Measurements from ENCODE around the gene AAGAB. TPM values are rescaled to one million over a fixed set of nuclear protein-coding genes. Genes with fewer than 3 reads are reported as not detected.
A peak's percentile ranks its signal among the peaks of the same experiment; 100 is the strongest.

The AAGAB gene
- total RNA-seq, 1 experiment from 2014 or later, result 40.1 TPM

DNA sequence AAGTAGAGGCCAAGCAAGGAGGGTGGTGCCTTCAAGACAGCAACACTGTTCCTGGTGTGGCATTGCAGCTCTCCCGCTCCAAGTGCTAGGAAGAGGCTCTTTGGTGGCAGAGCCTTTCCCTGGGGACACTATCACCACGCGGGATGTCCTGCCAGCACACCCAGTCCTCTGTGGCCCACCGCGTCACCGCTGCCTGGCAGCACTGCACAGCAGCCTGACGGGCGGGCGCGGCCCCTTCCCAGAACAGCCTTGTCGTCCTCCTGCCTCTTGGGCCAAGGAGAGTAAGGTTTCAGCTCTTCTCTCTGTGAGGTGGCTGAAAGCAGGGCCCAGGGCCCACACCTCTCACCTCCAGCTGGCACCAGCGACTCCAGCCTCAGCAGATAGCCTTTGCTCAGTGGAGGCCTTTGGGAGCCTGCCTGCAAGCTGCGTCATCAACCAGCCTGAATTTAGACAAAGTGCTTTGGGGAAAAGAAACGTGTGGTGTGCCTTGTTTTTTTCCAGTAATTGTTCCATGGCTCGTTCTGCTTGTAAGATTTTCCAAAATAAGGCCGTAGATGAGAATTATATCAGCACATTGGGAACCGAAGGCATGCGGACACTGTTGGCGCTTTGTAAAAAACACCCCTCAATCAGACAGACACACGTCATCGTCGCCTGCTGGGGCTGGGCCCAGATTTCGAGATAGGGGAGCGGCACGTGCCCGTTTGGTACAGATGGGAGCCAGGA lies 65.0 kb downstream of the AAGAB start:
- no peaks in the 10 kb centered on the region for H3K9me3 Mint-ChIP-seq
- no peak overlapping the region for H4K91ac ChIP-seq (ENCODE audit: insufficient read length, low read depth, low read length)
- H4K5ac ChIP-seq (ENCODE audit: insufficient read length, low read depth, low read length), result no peak overlapping the region
- peak overlapping the region in 1 of 3 experiments; percentile 68; a peak in 1 of 7 replicates for H3K27ac Mint-ChIP-seq
- H3K27me3 ChIP-seq (ENCODE audit: insufficient read depth, low read length), result no peaks in the 10 kb centered on the region
- WGBS (ENCODE audit: extremely low coverage, insufficient read length, low lambda C conversion rate), result no CpG with 5 or more reads among the region's 26 CpGs
- no peak overlapping the region for H2BK120ac ChIP-seq (ENCODE audit: low read depth, low read length, poor library complexity, severe bottlenecking)
- H2BK12ac ChIP-seq (ENCODE audit: insufficient read length, low read depth, low read length), result no peak overlapping the region
- no peaks in the 10 kb centered on the region for H3K4me1 Mint-ChIP-seq
- no peak for DNase-seq
- H3K14ac ChIP-seq (ENCODE audit: insufficient read depth, low read length), result no peak overlapping the region
- H3K4me2 ChIP-seq (ENCODE audit: insufficient read depth, insufficient read length, low read length), result no peak overlapping the region
- H3T11ph ChIP-seq (ENCODE audit: low read length), result no peak overlapping the region
- H2AFZ ChIP-seq (ENCODE audit: low read length), result no peak overlapping the region
- H2AK5ac ChIP-seq (ENCODE audit: insufficient read length, low read length), result no peak overlapping the region
- no peak overlapping the region for H3K23ac ChIP-seq (ENCODE audit: insufficient read length, low read depth, low read length)
- no peaks in the 10 kb centered on the region for H3K79me1 ChIP-seq (ENCODE audit: insufficient read depth, low read depth, low read length, poor library complexity, severe bottlenecking)
- H3K23me2 ChIP-seq (ENCODE audit: insufficient read length, low read depth, low read length, poor library complexity, severe bottlenecking), result no peaks in the 10 kb centered on the region
- H3K56ac ChIP-seq (ENCODE audit: insufficient read length, low read depth, low read length), result no peak overlapping the region
- no peak overlapping the region for H3K27ac ChIP-seq (ENCODE audit: insufficient read length, low read depth, low read length)
- H2BK15ac ChIP-seq (ENCODE audit: low read depth, low read length), result no peak overlapping the region
- no peak overlapping the region for H3K4me3 Mint-ChIP-seq
- no peak overlapping the region for H2BK20ac ChIP-seq (ENCODE audit: low read depth, low read length, poor library complexity, severe bottlenecking)
- H4K20me1 ChIP-seq (ENCODE audit: control insufficient read depth, insufficient read depth, insufficient read length), result no peaks in the 10 kb centered on the region
- no peak overlapping the region for H3K9ac ChIP-seq (ENCODE audit: extremely low read depth, insufficient read length, low read length)
- no peak overlapping the region for H2BK5ac ChIP-seq (ENCODE audit: insufficient read length, low read length)
- no peaks in the 10 kb centered on the region for H3K79me2 ChIP-seq (ENCODE audit: insufficient read depth, low read length)
- no peak overlapping the region for H4K8ac ChIP-seq (replicated peaks; ENCODE audit: insufficient read length, low read depth, low read length)
- no peaks in the 10 kb centered on the region for H3K4me1 ChIP-seq (ENCODE audit: insufficient read depth, low read length)
- peaks cover 6 to 68% (median 28%) of the 10 kb centered on the region in 3 experiments for H3K36me3 Mint-ChIP-seq (ENCODE audit: insufficient read depth in 1 of 3, low read depth in 3 of 3)
- H3K27me3 Mint-ChIP-seq (ENCODE audit: low read depth), result no peaks in the 10 kb centered on the region
- no peaks in the 10 kb centered on the region for H3K9me3 ChIP-seq (ENCODE audit: control insufficient read depth, low read depth, low read length)
- no peak overlapping the region for H3K4ac ChIP-seq (ENCODE audit: low read depth, low read length)
- H3K18ac ChIP-seq (ENCODE audit: insufficient read length, low read depth, low read length), result no peak overlapping the region
- TF ChIP-seq, protein P1, sequence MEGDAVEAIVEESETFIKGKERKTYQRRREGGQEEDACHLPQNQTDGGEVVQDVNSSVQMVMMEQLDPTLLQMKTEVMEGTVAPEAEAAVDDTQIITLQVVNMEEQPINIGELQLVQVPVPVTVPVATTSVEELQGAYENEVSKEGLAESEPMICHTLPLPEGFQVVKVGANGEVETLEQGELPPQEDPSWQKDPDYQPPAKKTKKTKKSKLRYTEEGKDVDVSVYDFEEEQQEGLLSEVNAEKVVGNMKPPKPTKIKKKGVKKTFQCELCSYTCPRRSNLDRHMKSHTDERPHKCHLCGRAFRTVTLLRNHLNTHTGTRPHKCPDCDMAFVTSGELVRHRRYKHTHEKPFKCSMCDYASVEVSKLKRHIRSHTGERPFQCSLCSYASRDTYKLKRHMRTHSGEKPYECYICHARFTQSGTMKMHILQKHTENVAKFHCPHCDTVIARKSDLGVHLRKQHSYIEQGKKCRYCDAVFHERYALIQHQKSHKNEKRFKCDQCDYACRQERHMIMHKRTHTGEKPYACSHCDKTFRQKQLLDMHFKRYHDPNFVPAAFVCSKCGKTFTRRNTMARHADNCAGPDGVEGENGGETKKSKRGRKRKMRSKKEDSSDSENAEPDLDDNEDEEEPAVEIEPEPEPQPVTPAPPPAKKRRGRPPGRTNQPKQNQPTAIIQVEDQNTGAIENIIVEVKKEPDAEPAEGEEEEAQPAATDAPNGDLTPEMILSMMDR (conservative IDR thresholded peaks at IDR 0.05), result no peak
